K562 (cell line): ENCODE results near the gene ZFAND2B. TPM values are rescaled to one million over a fixed set of nuclear protein-coding genes. Genes with fewer than 3 reads are reported as not detected.
A peak's percentile ranks its signal among the peaks of the same experiment; 100 is the strongest.

Experiments
- CCNT2 ChIP-seq: IDR thresholded peaks from 2 replicates; pipeline ENCODE4 v1.6.1; 2011; ENCODE audit warnings: borderline replicate concordance, low read depth, mild to moderate bottlenecking, moderate library complexity, mixed read lengths, low read length; ENCODE audit not compliant: insufficient read length; ENCODE audit errors: extremely low read depth
- CTBP1 ChIP-seq: fragments of 450-650 bp; IDR thresholded peaks from 2 replicates; pipeline ENCODE4 v1.6.1; 2016; ENCODE audit warnings: borderline replicate concordance
- ELF2 ChIP-seq: fragments of 250-450 bp; sonication (Bioruptor Pico); IDR thresholded peaks from 2 replicates; pipeline ENCODE4 v1.5.0; 2021; ENCODE audit warnings: mild to moderate bottlenecking
- FIP1L1 ChIP-seq: fragments of 200-400 bp; formaldehyde crosslinking; IDR thresholded peaks from 2 replicates; pipeline ENCODE4 v1.6.1; 2018; ENCODE audit warnings: mild to moderate bottlenecking, low read depth, low read length; ENCODE audit not compliant: poor library complexity, severe bottlenecking
- FUS ChIP-seq: fragments of 200-400 bp; formaldehyde crosslinking; optimal IDR thresholded peaks from 2 replicates; pipeline ENCODE3; 2017; ENCODE audit warnings: low read depth, low read length
- HDAC2 ChIP-seq: fragments of 450-650 bp; IDR thresholded peaks from 2 replicates; pipeline ENCODE4 v1.6.1; 2016; ENCODE audit warnings: mild to moderate bottlenecking
- KAT7 ChIP-seq: sonication (generic); formaldehyde crosslinking; IDR thresholded peaks from 2 replicates; pipeline ENCODE4 v1.8.0; 2022; ENCODE audit warnings: missing genetic modification reagents, mild to moderate bottlenecking, borderline replicate concordance
- NCOR1 ChIP-seq: fragments of 450-650 bp; IDR thresholded peaks from 2 replicates; pipeline ENCODE4 v1.6.1; 2016; ENCODE audit warnings: mild to moderate bottlenecking, moderate library complexity
- NR2C2 ChIP-seq, 2 experiments: fragments of 200-800 bp in 1 of 2; sonication (Bioruptor generic) in 1 of 2; sonication (generic) in 1 of 2; formaldehyde crosslinking in 1 of 2; IDR thresholded peaks; 2 replicates each; pipeline versions ENCODE4 v1.6.1 to v1.8.0; 2016 to 2022; ENCODE audit warnings: mild to moderate bottlenecking in 1 of 2, missing compliant biosample characterization in 1 of 2, missing genetic modification characterization in 1 of 2, missing genetic modification reagents in 1 of 2
- NR4A1 ChIP-seq, 2 experiments: fragments of 250-450 bp in 1 of 2; fragments of 450-650 bp in 1 of 2; sonication (Bioruptor Pico) in 1 of 2; IDR thresholded peaks; 2 replicates each; pipeline versions ENCODE4 v1.4.0 to v1.6.1; 2016 to 2020; ENCODE audit warnings: mild to moderate bottlenecking in 2 of 2, missing compliant biosample characterization in 1 of 2, missing genetic modification characterization in 1 of 2, moderate library complexity in 1 of 2
- RBFOX2 ChIP-seq: fragments of 200-400 bp; formaldehyde crosslinking; IDR thresholded peaks from 2 replicates; pipeline ENCODE4 v1.6.1; 2017; ENCODE audit warnings: low read depth, mild to moderate bottlenecking, low read length, moderate library complexity
- polyA plus RNA-seq, 8 experiments: library from polyadenylated mRNA; depleted of rRNA in 4 of 8; stranded (reverse) in 5 of 8; unstranded in 3 of 8; fragments of >200 nt; fragmentation: Nextera tagmentation in 2 of 8; fragmentation: Illumina TruSeq in 1 of 8; extraction: Ambion mirVana in 2 of 8; extraction: Trizol in 1 of 8; gene quantifications; 2 replicates each; pipeline versions ENCODE4 v1.2.1 to v1.2.3, GENCODE V29; 2011 to 2014; ENCODE audit warnings: inconsistent platforms in 1 of 8, missing spikeins in 1 of 8
- total RNA-seq, 7 experiments: library from RNA; depleted of rRNA in 6 of 7; stranded (reverse); fragments of >200 nt in 6 of 7; fragmentation: Illumina TruSeq in 2 of 7; extraction: Trizol in 2 of 7; gene quantifications; 2 replicates each; pipeline versions ENCODE4 v1.2.1 to v1.2.3, GENCODE V29; 2011 to 2021; ENCODE audit warnings: low replicate concordance in 1 of 7
- TF ChIP-seq, protein P1 (sequence below): fragments of 450-650 bp; IDR thresholded peaks from 2 replicates; pipeline ENCODE4 v1.6.1; 2018; ENCODE audit warnings: mild to moderate bottlenecking, low read depth; ENCODE audit not compliant: partially characterized antibody
- TF ChIP-seq, protein P2 (sequence below), 2 experiments: fragments of 450-650 bp; conservative IDR thresholded peaks; 2 replicates each; pipeline ENCODE4 v1.6.1; 2017; ENCODE audit warnings: mild to moderate bottlenecking in 2 of 2, moderate library complexity in 2 of 2
- TF ChIP-seq, protein P3 (sequence below): sonication (generic); formaldehyde crosslinking; IDR thresholded peaks from 2 replicates; pipeline ENCODE4 v1.8.1; 2023; ENCODE audit warnings: mild to moderate bottlenecking, missing genetic modification reagents, moderate library complexity
- TF ChIP-seq, protein P4 (sequence below): fragments of 450-650 bp; IDR thresholded peaks from 2 replicates; pipeline ENCODE4 v1.6.1; 2014; ENCODE audit warnings: low read depth, mild to moderate bottlenecking, moderate library complexity, borderline replicate concordance

ZFAND2B gene
- total and polyA plus RNA-seq, 9 of the 15 experiments (the other 6 are each of a cell fraction or from before 2014, with no cell fraction given) = 9.9 to 33.3 (median 26.1) TPM

DNA sequence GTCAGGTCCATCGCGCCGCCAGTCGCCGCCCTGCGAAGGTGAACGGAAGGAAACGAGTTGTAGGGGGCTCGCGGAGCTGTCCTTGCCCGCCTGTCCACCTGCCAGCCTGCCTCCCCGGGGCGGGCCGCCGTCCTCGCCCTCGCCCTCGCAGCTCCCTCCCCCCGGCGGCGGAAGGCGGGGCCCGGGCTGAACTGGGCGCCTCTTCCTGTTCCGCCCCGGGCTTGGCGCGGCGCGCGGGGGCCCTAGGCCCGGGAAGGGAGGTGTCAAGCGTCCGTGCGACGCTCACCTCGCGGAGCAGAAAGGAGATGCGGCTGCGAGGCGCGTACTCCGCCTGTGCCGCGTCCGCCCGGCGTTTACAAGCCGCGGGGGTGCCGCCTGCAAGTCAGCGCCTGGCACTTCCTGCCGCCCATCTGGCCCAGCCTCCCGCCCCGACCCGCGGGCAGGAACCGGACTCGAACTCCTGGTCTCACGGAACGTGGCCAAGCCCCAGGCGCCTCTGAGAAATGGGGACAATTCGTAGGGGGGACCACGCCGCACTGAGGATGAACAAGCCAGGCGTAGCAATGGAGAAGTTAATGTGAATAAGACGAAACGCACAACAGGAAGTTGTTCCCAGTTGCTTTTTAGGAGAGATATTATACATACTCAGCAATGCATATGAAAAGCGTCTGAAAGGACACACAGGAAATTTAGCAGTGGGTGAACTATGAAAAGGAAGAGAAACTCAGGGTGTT, 29.6 kb upstream of the ZFAND2B start, which contains the start of gene CNPPD1 (continued):
- TF ChIP-seq FIP1L1 = peak; percentile 67
- TF ChIP-seq HDAC2 = no peak
- TF ChIP-seq, protein P1, sequence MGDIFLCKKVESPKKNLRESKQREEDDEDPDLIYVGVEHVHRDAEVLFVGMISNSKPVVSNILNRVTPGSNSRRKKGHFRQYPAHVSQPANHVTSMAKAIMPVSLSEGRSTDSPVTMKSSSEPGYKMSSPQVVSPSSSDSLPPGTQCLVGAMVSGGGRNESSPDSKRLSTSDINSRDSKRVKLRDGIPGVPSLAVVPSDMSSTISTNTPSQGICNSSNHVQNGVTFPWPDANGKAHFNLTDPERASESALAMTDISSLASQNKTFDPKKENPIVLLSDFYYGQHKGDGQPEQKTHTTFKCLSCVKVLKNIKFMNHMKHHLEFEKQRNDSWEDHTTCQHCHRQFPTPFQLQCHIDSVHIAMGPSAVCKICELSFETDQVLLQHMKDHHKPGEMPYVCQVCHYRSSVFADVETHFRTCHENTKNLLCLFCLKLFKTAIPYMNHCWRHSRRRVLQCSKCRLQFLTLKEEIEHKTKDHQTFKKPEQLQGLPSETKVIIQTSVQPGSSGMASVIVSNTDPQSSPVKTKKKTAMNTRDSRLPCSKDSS = no peak
- no peak for TF ChIP-seq NR2C2 (CRISPR knock-in tag; IDR thresholded peaks at IDR 0.05)
- peak; percentile 25; the same call in 1 of the 2 replicates for TF ChIP-seq NR2C2 (tag; IDR thresholded peaks at IDR 0.05)
- peak; percentile 18; the same call in 1 of the 2 replicates for TF ChIP-seq NCOR1
- TF ChIP-seq, protein P2, sequence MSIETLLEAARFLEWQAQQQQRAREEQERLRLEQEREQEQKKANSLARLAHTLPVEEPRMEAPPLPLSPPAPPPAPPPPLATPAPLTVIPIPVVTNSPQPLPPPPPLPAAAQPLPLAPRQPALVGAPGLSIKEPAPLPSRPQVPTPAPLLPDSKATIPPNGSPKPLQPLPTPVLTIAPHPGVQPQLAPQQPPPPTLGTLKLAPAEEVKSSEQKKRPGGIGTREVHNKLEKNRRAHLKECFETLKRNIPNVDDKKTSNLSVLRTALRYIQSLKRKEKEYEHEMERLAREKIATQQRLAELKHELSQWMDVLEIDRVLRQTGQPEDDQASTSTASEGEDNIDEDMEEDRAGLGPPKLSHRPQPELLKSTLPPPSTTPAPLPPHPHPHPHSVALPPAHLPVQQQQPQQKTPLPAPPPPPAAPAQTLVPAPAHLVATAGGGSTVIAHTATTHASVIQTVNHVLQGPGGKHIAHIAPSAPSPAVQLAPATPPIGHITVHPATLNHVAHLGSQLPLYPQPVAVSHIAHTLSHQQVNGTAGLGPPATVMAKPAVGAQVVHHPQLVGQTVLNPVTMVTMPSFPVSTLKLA (conservative IDR thresholded peaks at IDR 0.05) = peak; percentile 21 to 69; a peak in 2 of 4 replicates
- peak; percentile 88 for TF ChIP-seq RBFOX2
- TF ChIP-seq, protein P3, sequence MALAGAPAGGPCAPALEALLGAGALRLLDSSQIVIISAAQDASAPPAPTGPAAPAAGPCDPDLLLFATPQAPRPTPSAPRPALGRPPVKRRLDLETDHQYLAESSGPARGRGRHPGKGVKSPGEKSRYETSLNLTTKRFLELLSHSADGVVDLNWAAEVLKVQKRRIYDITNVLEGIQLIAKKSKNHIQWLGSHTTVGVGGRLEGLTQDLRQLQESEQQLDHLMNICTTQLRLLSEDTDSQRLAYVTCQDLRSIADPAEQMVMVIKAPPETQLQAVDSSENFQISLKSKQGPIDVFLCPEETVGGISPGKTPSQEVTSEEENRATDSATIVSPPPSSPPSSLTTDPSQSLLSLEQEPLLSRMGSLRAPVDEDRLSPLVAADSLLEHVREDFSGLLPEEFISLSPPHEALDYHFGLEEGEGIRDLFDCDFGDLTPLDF = peak; percentile 57; the same call in 1 of the 2 replicates
- peak; percentile 79 for TF ChIP-seq CTBP1
- TF ChIP-seq CCNT2 = peak; percentile 86
- TF ChIP-seq FUS = peak; percentile 31
- TF ChIP-seq, protein P4, sequence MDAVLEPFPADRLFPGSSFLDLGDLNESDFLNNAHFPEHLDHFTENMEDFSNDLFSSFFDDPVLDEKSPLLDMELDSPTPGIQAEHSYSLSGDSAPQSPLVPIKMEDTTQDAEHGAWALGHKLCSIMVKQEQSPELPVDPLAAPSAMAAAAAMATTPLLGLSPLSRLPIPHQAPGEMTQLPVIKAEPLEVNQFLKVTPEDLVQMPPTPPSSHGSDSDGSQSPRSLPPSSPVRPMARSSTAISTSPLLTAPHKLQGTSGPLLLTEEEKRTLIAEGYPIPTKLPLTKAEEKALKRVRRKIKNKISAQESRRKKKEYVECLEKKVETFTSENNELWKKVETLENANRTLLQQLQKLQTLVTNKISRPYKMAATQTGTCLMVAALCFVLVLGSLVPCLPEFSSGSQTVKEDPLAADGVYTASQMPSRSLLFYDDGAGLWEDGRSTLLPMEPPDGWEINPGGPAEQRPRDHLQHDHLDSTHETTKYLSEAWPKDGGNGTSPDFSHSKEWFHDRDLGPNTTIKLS = 0 out of 2 replicates have a peak, but pooled peaks have one; percentile 53
- TF ChIP-seq KAT7 = no peak
- TF ChIP-seq NR4A1 (CRISPR knock-in tag; IDR thresholded peaks at IDR 0.05) = no peak
- peak; percentile 51; the same call in 1 of the 2 replicates for TF ChIP-seq NR4A1 (tag; IDR thresholded peaks at IDR 0.05)
- peak; percentile 54; the same call in 1 of the 2 replicates for TF ChIP-seq ELF2 (CRISPR knock-in tag)
